CD4-positive, alpha-beta T cell (primary cell): Measurements from ENCODE around the gene SLC2A13. TPM values are rescaled to one million over a fixed set of nuclear protein-coding genes. Genes with fewer than 3 reads are reported as not detected.
"Not testable (repeated sequence)": the region's sequence is repeated elsewhere in the genome, so short reads cannot be mapped to it uniquely, and the experiment has no call there.

Source experiments
- ATAC-seq: fragments of 200-7000 bp; cut with Tn5 transposase; one replicate; pipeline ENCODE4 v1.10.0; 2022; ENCODE audit warnings: mild to moderate bottlenecking; ENCODE audit not compliant: poor library complexity
- CTCF ChIA-PET: fragments of 350-600 bp; sonication (Branson Sonifier 250); formaldehyde crosslinking; loops from one replicate; lab custom pipeline; 2021; ENCODE audit warnings: antibody characterized with exemption, inconsistent platforms; lab: Charles Lee
- POLR2A ChIA-PET: fragments of 350-600 bp; sonication (Branson Sonifier 250); formaldehyde crosslinking; loops from one replicate; lab custom pipeline; 2021; ENCODE audit warnings: antibody characterized with exemption, inconsistent platforms; lab: Charles Lee
- DNase-seq, 14 experiments: peaks; one replicate each; pipeline ENCODE4 v3.0.0-alpha.2; 2013 to 2020; ENCODE audit warnings: mixed read lengths in 2 of 14
- H3K27ac ChIP-seq, 2 donors: one replicate each; pipeline versions ENCODE4 v1.5.1 to v1.7.0; 2013; ENCODE audit warnings: low read length in 2 of 2, low read depth in 1 of 2, mild to moderate bottlenecking in 1 of 2
- H3K27me3 ChIP-seq, 2 experiments: 1 replicate in 1 of 2; 2 replicates in 1 of 2; pipeline versions ENCODE4 v1.6.1 to v1.7.0; 2013; ENCODE audit warnings: low read length in 2 of 2, control low read depth in 1 of 2, mild to moderate bottlenecking in 1 of 2, moderate library complexity in 1 of 2; ENCODE audit not compliant: insufficient read depth in 2 of 2, control insufficient read depth in 1 of 2
- H3K36me3 ChIP-seq: one replicate; pipeline ENCODE4 v1.6.1; 2013; ENCODE audit warnings: low read length, control low read depth; ENCODE audit not compliant: insufficient read depth
- H3K4me1 ChIP-seq: one replicate; pipeline ENCODE4 v1.6.1; 2013; ENCODE audit warnings: low read length, control low read depth; ENCODE audit not compliant: insufficient read depth
- H3K4me3 ChIP-seq: one replicate; pipeline ENCODE4 v1.5.1; 2013; ENCODE audit warnings: mild to moderate bottlenecking, low read length, moderate library complexity
- H3K9me3 ChIP-seq, 2 experiments: 1 replicate in 1 of 2; 2 replicates in 1 of 2; pipeline versions ENCODE4 v1.6.1 to v1.7.0; 2013; ENCODE audit warnings: low read length in 2 of 2, mild to moderate bottlenecking in 2 of 2, control low read depth in 1 of 2, moderate library complexity in 1 of 2; ENCODE audit not compliant: control insufficient read depth in 1 of 2, insufficient read depth in 1 of 2
- H3K27ac Mint-ChIP-seq: one replicate; pipeline ENCODE4 v1.8.0; 2020; ENCODE audit warnings: mixed read lengths
- H3K27me3 Mint-ChIP-seq: one replicate; pipeline ENCODE4 v1.8.0; 2021; ENCODE audit warnings: mixed read lengths
- H3K36me3 Mint-ChIP-seq: one replicate; pipeline ENCODE4 v1.8.0; 2021; ENCODE audit warnings: low read depth, mixed read lengths
- H3K4me1 Mint-ChIP-seq: one replicate; pipeline ENCODE4 v1.8.0; 2021; ENCODE audit warnings: low read depth, mixed read lengths
- H3K4me3 Mint-ChIP-seq: one replicate; pipeline ENCODE4 v1.8.0; 2020; ENCODE audit warnings: mild to moderate bottlenecking, mixed read lengths
- H3K9me3 Mint-ChIP-seq: one replicate; pipeline ENCODE4 v1.8.0; 2020; ENCODE audit warnings: mixed read lengths
- intact Hi-C, 2 experiments: fragments of 100-400 bp; cut with DNase I in 1 of 2; cut with micrococcal nuclease in 1 of 2; formaldehyde crosslinking; loops; one replicate each; pipeline versions ENCODE4 v1.15.1 to v1.9.0; 2023 to 2025; cut with DNase I, micrococcal nuclease
- total RNA-seq, 174 experiments: library from RNA in 2 of 174; stranded (reverse) in 2 of 174; gene quantifications; one replicate each; pipeline ENCODE4 v1.2.3 and lab custom pipeline; 2021 to 2026
- TF ChIP-seq, protein P1 (sequence below): fragments of 200-600 bp; IDR thresholded peaks from one replicate; pipeline ENCODE4 v1.8.0; 2022; ENCODE audit warnings: antibody characterized with exemption, mild to moderate bottlenecking

SLC2A13 gene
- total RNA-seq, 2 experiments from 2014 or later, result 1.6 to 1.7 TPM

GRCh38 chr12:39923364-39923763, 182.5 kb downstream of the SLC2A13 start:
- no peaks in the 10 kb centered on the region for H3K9me3 Mint-ChIP-seq
- no peak overlapping the region for H3K27ac Mint-ChIP-seq
- H3K27me3 ChIP-seq, result no peaks in the 10 kb centered on the region
- H3K36me3 ChIP-seq, result no peaks in the 10 kb centered on the region
- no peaks in the 10 kb centered on the region for H3K36me3 Mint-ChIP-seq
- ATAC-seq (no peak), DNase-seq (no peak)
- H3K27me3 Mint-ChIP-seq, result no peaks in the 10 kb centered on the region
- intact Hi-C loops, result no loop called here
- no peaks in the 10 kb centered on the region for H3K4me1 Mint-ChIP-seq
- no peak overlapping the region for H3K4me3 Mint-ChIP-seq
- no peak overlapping the region for H3K4me3 ChIP-seq
- H3K9me3 ChIP-seq, result no peaks in the 10 kb centered on the region
- H3K4me1 ChIP-seq, result no peaks in the 10 kb centered on the region
- no peak overlapping the region for H3K27ac ChIP-seq
- CTCF ChIA-PET, result no interaction called here
- POLR2A ChIA-PET, result no interaction called here
- TF ChIP-seq, protein P1, sequence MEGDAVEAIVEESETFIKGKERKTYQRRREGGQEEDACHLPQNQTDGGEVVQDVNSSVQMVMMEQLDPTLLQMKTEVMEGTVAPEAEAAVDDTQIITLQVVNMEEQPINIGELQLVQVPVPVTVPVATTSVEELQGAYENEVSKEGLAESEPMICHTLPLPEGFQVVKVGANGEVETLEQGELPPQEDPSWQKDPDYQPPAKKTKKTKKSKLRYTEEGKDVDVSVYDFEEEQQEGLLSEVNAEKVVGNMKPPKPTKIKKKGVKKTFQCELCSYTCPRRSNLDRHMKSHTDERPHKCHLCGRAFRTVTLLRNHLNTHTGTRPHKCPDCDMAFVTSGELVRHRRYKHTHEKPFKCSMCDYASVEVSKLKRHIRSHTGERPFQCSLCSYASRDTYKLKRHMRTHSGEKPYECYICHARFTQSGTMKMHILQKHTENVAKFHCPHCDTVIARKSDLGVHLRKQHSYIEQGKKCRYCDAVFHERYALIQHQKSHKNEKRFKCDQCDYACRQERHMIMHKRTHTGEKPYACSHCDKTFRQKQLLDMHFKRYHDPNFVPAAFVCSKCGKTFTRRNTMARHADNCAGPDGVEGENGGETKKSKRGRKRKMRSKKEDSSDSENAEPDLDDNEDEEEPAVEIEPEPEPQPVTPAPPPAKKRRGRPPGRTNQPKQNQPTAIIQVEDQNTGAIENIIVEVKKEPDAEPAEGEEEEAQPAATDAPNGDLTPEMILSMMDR, result no peak

- ATAC-seq, intact Hi-C loops, CTCF ChIA-PET, H3K4me3 Mint-ChIP-seq, H3K27ac ChIP-seq, H3K9me3 ChIP-seq, H3K4me1 ChIP-seq, DNase-seq, POLR2A ChIA-PET, H3K4me3 ChIP-seq, H3K4me1 Mint-ChIP-seq, H3K27me3 ChIP-seq, H3K27ac Mint-ChIP-seq, H3K36me3 Mint-ChIP-seq, H3K36me3 ChIP-seq, H3K9me3 Mint-ChIP-seq, H3K27me3 Mint-ChIP-seq: not testable (repeated sequence)
Observed at GRCh38 chr12:39922598-39922997, 183.3 kb downstream of the SLC2A13 start.

DNA sequence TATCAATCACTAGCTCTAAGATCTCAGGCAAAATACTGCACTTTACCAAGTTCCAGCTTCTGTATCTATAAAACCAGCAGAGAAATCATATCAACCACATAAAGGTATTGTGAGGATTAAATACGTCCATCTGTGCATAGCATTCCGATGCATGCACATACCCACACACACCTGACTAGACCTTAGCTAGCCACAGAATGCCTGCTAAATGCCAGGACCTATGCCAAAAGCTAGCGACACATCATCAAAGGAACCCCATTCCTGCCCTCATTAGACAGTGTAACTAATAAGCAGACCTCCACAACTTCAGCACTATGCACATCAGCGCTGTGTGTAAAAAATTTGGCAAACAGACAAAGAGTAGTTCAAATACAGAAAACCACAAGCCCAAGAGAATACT, 185.2 kb downstream of the SLC2A13 start:
- CTCF ChIA-PET, result no interaction called here
- DNase-seq (no peak), ATAC-seq (no peak)
- H3K4me3 ChIP-seq, result no peak overlapping the region
- Mint-ChIP-seq H3K36me3 (no peaks in the 10 kb centered on the region), H3K27me3 (no peaks in the 10 kb centered on the region), H3K4me1 (no peaks in the 10 kb centered on the region), H3K27ac (no peak overlapping the region), H3K4me3 (no peak overlapping the region), H3K9me3 (no peaks in the 10 kb centered on the region)
- no peaks in the 10 kb centered on the region for H3K4me1 ChIP-seq
- no peaks in the 10 kb centered on the region for H3K9me3 ChIP-seq
- POLR2A ChIA-PET, result no interaction called here
- TF ChIP-seq, protein P1, result no peak
- no peaks in the 10 kb centered on the region for H3K27me3 ChIP-seq
- intact Hi-C loops, result no loop called here
- no peaks in the 10 kb centered on the region for H3K36me3 ChIP-seq
- no peak overlapping the region for H3K27ac ChIP-seq

DNA sequence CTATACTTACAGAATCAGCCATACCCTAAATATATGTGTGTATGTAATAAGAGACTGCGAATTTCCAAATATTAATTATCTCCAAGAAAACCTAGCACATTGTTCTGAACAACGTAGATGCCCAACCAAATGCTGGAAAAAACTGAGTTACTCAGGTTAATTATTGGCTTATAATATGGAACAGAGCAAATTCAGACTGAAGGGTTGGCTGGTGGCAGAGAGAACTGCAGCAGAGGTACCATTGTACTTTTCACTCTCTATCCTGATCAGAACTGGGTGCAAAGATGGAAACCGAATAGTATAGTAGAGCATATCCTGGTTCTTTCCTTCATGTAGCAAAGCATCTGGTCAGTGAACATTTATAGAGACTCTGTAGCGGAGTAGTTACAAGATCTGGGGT, 185.7 kb downstream of the SLC2A13 start:
- no peak overlapping the region for H3K27ac Mint-ChIP-seq
- POLR2A ChIA-PET, result no interaction called here
- Histone ChIP-seq H3K27ac (no peak overlapping the region), H3K27me3 (no peaks in the 10 kb centered on the region), H3K4me3 (no peak overlapping the region), H3K4me1 (no peaks in the 10 kb centered on the region), H3K36me3 (no peaks in the 10 kb centered on the region), H3K9me3 (no peaks in the 10 kb centered on the region)
- CTCF ChIA-PET, result no interaction called here
- ATAC-seq, result no peak
- intact Hi-C loops, result no loop called here
- TF ChIP-seq, protein P1, result no peak
- H3K36me3 Mint-ChIP-seq, result no peaks in the 10 kb centered on the region
- H3K27me3 Mint-ChIP-seq, result no peaks in the 10 kb centered on the region
- no peaks in the 10 kb centered on the region for H3K4me1 Mint-ChIP-seq
- H3K9me3 Mint-ChIP-seq, result no peaks in the 10 kb centered on the region
- DNase-seq, result no peak
- no peak overlapping the region for H3K4me3 Mint-ChIP-seq
